MCF 10A (cell line): Measurements from ENCODE around the gene TRIM16. TPM values are rescaled to one million over a fixed set of nuclear protein-coding genes. Genes with fewer than 3 reads are reported as not detected.
"Not testable (repeated sequence)": the region's sequence is repeated elsewhere in the genome, so short reads cannot be mapped to it uniquely, and the experiment has no call there.

Source experiments
- BruUV-seq: library from RNA; stranded (reverse); fragments of 400-500 nt; replicated peaks from 2 replicates; lab custom pipeline; 2021; lab: Mats Ljungman, UMichigan
- CTCF ChIA-PET: fragments of 300-600 bp; sonication (Branson Sonifier 250); formaldehyde crosslinking; extraction: SDS; loops from one replicate; lab custom pipeline; 2021; ENCODE audit warnings: antibody characterized with exemption, inconsistent platforms; lab: Yijun Ruan, JAX
- POLR2A ChIA-PET: fragments of 300-600, 350-650 bp; sonication (Branson Sonifier 250); formaldehyde crosslinking; extraction: SDS; loops from one replicate; lab custom pipeline; 2020; ENCODE audit warnings: antibody characterized with exemption, inconsistent platforms; lab: Yijun Ruan, JAX
- DNase-seq: peaks from one replicate; pipeline ENCODE4 v3.0.0-alpha.2; 2018; ENCODE audit not compliant: unreplicated experiment
- H3K27ac Mint-ChIP-seq: one replicate; pipeline ENCODE4 v1.8.0; 2022; ENCODE audit warnings: mild to moderate bottlenecking, low read depth, mixed read lengths; ENCODE audit not compliant: unreplicated experiment
- H3K27me3 Mint-ChIP-seq: one replicate; pipeline ENCODE4 v1.8.0; 2022; ENCODE audit warnings: mixed read lengths; ENCODE audit not compliant: insufficient read depth, unreplicated experiment
- H3K36me3 Mint-ChIP-seq: one replicate; pipeline ENCODE4 v1.8.0; 2022; ENCODE audit warnings: mild to moderate bottlenecking, moderate library complexity, mixed read lengths; ENCODE audit not compliant: insufficient read depth, unreplicated experiment
- H3K4me1 Mint-ChIP-seq: one replicate; pipeline ENCODE4 v1.8.0; 2022; ENCODE audit warnings: mixed read lengths; ENCODE audit not compliant: insufficient read depth, unreplicated experiment
- H3K4me3 Mint-ChIP-seq: one replicate; pipeline ENCODE4 v1.8.0; 2022; ENCODE audit warnings: mild to moderate bottlenecking, moderate library complexity, mixed read lengths; ENCODE audit not compliant: unreplicated experiment
- H3K9me3 Mint-ChIP-seq: one replicate; pipeline ENCODE4 v1.8.0; 2022; ENCODE audit warnings: mixed read lengths; ENCODE audit not compliant: unreplicated experiment
- intact Hi-C: fragments of 100-400 bp; cut with micrococcal nuclease; formaldehyde crosslinking; loops from 2 replicates; pipeline ENCODE4 v1.14.1; 2022
- total RNA-seq: library from RNA; stranded (reverse); gene quantifications from 2 replicates; pipeline ENCODE4 v1.2.3, GENCODE V29; 2022

Gene TRIM16
- total RNA-seq, 1 experiment from 2014 or later, result 42.5 TPM

- BruUV-seq, H3K36me3 Mint-ChIP-seq, H3K4me3 Mint-ChIP-seq, H3K27me3 Mint-ChIP-seq, POLR2A ChIA-PET, DNase-seq, CTCF ChIA-PET, H3K9me3 Mint-ChIP-seq, H3K27ac Mint-ChIP-seq, H3K4me1 Mint-ChIP-seq, intact Hi-C loops: not testable (repeated sequence)
Measured at GRCh38 chr17:15581462-15581861, 102.6 kb downstream of the TRIM16 start.

Other genes starting within 250 kb of the TRIM16 start
- 11.3 and 19.6 TPM in 2 replicates for gene CDRT4, start 216.7 kb downstream of the TRIM16 start, total RNA-seq
- gene TVP23C, start 120.8 kb downstream of the TRIM16 start, total RNA-seq, result 26.7 and 39.8 TPM in 2 replicates
- 3.4 and 5.3 TPM in 2 replicates for gene FBXW10B, start 64.6 kb downstream of the TRIM16 start, total RNA-seq
- gene ZNF286A, start 15.4 kb upstream of the TRIM16 start, total RNA-seq, result 24.3 and 25.7 TPM in 2 replicates
- not detected in 2 replicates for gene TBC1D26, start 48.0 kb upstream of the TRIM16 start, total RNA-seq